Forelimb muscle (tissue), 1 donor: ENCODE data around the gene ZNF608. TPM values are rescaled to one million over a fixed set of nuclear protein-coding genes. Genes with fewer than 3 reads are reported as not detected.

Experiments
- DNase-seq: peaks from one replicate; pipeline ENCODE4 v3.0.0-alpha.2; 2013; ENCODE audit warnings: low read depth
- polyA plus RNA-seq: library from polyadenylated mRNA; unstranded; fragments of 120-200 nt; gene quantifications from one replicate; pipeline ENCODE4 v1.2.1, GENCODE V29; 2013; ENCODE audit not compliant: insufficient read length

The ZNF608 gene, protein sequence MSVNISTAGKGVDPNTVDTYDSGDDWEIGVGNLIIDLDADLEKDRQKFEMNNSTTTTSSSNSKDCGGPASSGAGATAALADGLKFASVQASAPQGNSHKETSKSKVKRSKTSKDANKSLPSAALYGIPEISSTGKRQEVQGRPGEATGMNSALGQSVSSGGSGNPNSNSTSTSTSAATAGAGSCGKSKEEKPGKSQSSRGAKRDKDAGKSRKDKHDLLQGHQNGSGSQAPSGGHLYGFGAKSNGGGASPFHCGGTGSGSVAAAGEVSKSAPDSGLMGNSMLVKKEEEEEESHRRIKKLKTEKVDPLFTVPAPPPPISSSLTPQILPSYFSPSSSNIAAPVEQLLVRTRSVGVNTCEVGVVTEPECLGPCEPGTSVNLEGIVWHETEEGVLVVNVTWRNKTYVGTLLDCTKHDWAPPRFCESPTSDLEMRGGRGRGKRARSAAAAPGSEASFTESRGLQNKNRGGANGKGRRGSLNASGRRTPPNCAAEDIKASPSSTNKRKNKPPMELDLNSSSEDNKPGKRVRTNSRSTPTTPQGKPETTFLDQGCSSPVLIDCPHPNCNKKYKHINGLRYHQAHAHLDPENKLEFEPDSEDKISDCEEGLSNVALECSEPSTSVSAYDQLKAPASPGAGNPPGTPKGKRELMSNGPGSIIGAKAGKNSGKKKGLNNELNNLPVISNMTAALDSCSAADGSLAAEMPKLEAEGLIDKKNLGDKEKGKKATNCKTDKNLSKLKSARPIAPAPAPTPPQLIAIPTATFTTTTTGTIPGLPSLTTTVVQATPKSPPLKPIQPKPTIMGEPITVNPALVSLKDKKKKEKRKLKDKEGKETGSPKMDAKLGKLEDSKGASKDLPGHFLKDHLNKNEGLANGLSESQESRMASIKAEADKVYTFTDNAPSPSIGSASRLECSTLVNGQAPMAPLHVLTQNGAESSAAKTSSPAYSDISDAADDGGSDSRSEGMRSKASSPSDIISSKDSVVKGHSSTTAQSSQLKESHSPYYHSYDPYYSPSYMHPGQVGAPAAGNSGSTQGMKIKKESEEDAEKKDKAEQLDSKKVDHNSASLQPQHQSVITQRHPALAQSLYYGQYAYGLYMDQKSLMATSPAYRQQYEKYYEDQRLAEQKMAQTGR (N-terminal part only)
- polyA plus RNA-seq = 18.9 TPM

DNA sequence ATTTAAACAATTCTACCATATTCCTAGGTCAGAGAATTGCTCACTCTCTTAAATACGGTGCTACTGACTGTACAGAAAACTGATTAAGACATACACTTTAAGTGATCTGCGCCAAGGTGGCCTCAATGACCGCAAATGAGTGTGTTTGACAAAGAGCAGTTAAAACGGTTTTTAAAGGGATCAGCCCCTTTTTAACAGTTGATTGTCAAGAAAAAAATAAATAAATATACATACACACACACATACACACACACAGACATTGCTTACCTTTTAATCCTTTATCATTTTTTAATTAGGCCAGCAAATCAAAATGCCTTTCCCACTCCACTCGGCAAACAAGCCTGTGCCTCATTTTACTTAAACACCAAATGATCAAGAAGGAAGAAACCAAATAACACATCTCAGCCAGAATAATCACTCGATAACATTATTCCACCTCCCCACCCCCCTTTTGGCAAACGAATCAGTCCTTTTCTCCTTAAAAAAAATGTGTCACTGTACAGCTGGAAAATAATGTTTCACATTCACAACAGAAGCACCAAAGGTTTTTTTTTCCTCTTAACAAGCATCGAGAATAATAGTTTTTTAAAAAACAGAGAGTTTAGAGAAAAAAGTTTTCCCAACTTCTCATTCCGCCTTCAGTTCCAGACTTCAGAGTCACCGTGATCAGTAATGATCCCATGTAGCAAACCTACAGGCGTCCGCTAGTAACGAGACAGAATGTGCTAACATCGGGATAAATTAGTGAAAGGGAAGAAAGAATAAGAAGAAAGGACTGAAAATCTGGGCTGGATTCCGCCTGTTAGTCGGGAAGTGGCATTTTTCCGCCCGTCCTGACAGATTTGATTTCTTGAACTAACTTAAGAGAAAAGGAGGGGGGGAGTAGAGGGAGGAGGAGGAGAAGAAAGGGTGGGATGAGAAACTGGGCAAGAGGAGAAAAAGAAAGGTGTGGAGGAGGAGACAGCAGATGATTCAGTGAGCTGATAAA lies at the start of gene ZNF608:
Gene ZNF608, minus strand, starts transcription at position 712 of the 988 bp plus-strand sequence. CDS start 1,650 bp downstream, outside the sequence.
- DNase-seq = no peak

GRCh38 chr5:124795829-124796228 lies 49.4 kb upstream of the ZNF608 start:
- DNase-seq = no peak

DNA sequence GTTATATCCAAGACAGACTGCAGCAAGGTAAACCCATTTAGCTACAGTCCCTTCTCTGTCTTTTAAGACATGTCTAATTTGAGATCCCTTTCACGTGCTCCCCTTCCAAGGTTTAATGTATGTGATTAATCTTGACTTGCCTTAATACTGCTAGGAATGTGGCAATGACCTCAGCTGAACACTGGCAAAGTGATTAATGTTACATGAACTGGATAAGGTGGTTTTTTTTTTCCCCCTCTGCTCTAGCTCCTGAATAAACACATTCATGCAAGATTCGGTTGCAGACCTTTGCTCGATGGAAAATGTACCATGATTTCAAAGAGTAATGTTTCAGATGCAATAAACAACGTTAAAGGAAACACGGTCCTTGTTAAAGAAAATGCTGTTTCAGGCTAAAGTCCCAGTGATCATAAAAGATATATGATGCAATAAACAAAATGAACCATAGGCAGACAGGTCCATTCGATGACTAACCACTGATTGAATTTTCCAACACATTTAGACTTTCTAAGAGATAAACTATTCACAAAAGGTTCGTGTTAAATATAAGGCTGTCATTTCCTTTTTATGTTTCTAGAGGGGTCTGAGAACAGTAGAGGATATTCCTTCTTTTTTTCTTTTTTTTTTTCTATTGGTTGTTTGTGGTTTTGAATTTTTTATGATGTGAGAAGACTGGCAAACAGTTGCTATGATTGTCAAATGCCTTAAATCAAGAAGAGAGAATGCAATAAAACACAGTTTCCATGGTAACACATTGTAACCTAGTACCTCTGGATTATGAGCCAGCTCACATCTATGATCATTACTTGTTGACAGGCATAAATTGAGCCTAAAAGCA lies 44.7 kb upstream of the ZNF608 start:
- no peak for DNase-seq

GRCh38 chr5:124790301-124790894 lies 44.0 kb upstream of the ZNF608 start:
- DNase-seq = no peak

DNA sequence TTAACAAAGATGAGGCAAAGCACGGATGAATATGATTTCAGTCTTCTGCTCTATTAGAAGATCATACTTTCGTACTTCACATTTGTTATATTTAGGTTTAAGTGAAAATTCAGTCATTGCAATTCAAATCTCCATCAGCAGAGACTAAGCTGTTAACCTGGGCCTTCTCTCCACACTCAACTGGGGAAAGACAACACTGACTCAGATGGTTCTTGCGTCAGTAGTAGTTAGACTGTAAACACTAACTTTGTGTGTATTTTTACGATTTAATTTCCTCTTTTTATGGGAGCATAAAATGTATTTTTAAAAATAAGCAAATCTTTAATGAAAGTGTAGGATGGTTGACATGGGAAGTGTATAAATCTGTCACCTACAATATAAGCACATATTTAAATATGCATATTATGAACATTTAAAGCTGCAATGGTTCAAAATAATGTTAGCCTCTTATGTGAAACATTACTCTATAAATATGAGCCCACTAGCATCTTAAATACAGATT lies 42.7 kb upstream of the ZNF608 start:
- DNase-seq = no peak

DNA sequence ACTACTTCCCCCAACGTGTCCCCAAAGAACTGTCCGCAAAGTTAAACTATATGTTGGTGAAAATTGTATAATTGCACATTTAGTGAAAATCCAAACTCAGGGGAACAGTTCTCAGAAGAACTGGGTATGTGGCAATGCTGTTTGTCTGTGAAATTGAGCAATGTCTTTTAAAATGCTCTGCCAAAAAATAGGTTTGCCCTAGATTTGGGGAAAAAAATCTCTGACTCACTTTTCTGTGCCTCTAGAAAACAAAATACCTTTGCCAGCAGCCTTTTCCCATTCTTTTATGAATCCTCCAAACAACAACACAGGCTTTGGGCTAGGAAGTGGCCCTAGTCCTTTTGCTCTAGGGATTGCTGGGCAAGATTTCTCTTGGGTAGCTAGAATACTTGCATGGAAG lies 37.4 kb upstream of the ZNF608 start:
- DNase-seq = no peak

DNA sequence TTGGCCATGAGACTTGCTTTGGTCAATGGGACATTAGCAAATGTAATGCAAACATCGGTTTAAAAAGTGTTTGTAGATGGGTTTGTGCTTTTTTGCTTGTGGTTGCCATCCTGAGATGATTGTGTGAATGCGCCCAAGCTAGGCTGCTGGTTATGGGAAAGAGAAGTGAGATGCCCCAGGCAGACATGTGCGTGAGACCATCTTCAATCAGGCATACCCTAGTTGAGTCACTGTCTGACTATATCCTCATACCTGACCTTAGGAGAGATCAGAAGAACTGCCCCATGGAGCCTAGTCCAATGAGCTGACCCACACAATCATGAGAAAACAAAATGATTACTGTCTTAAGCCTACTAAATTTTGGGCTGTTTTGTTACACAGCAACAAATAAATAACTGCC lies 36.8 kb upstream of the ZNF608 start:
- no peak for DNase-seq

- DNase-seq = no peak
These were observed 35.8 kb upstream of the ZNF608 start for GRCh38 chr5:124782262-124782661.

DNA sequence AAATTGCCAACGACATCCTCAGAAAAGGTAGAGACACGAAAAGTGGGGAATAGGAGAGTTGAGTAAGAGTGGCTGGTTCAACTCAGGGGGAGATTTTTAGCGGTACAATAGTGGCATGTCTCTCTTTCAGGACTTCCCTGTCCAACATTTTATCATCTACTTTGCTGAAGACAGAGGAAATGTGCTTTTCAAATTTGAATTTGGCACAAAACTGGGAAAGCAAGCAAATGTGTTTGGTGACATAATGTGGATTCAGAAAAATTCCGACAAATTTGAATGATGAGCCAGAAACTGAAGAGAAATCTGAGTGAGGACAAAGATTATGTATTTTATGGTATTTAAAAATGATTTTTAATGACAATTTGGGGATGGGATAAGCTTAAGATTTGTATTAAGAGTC lies 33.6 kb upstream of the ZNF608 start:
- DNase-seq = no peak

DNA sequence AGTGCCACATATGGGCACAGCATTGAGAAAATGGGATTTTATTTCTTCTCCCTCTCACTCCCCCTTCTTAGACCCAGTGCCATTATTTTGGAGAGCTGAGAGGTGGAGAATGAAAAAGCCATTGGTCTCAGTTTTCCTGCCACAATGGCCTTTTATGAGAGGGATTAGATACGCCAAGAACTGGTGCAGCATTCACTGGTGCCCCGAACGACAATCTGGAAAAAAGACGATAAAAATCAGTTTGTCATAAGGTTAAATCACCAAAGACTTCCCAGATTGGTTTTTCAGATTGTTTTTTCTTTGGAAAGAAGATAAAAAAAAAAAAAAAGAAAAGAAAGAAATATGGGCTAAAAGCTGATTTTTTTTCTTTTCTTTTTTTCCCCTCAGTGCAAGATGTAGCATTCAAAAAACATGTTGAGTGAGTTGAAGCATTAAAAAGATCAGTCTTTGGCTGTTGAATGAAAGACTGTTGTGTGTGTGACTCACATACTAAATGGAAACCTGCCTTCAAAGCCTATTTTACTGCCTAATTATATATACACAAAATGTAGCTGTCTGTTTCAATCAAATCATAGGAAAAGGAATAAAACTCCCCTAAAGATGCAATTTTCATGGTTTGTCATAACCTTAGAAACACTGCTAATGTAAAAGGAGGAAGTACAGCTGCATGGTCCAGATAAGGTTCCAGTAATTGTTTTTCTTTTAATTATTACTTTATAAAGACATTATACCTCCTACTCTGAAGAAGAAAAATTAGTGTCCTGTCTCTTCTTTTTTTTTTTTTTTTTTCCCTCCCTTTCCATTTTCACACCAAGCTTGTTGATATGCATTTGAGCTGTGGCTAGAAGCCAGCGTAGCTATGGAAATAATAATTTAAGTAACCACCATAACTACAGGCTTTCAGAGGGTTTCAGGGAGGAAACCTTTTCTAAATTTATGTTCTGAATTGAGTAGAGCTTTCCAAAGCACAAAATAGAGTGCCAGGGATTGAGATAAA lies 27.2 kb upstream of the ZNF608 start:
- DNase-seq = peak; percentile 50

DNA sequence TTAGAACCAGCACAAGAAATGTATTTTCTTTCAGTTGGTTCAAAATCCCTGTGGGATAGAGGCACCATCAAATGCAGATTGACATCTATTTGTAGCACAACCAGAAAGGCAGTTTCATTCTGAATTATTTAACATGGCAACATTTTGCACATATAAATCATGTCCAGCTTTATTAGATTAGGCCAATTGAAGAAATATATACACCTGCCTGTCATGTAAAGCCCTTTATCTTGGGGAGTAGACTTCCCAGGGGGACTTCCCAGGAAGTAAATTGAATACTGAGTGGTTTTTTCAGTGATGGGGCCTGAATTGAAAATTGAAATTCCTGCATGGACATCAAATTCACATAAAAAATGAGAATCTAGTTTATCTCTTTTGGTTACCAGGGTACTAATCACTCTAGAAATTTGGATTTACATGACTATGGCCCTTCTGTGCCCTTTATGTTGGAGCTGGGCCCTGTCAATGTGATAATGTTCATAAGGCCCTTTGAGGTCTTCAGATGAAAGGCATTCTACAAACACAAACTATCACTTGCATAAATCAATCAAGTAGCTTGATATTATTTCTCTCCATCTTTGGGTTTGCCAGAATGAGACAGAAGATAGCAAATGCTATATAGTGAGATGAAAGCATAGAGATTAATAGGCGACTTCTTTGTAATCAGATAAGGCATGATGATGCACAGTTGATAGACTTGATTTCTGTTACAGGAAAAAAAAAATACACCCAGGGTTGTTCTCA lies 26.2 kb upstream of the ZNF608 start:
- no peak for DNase-seq

DNA sequence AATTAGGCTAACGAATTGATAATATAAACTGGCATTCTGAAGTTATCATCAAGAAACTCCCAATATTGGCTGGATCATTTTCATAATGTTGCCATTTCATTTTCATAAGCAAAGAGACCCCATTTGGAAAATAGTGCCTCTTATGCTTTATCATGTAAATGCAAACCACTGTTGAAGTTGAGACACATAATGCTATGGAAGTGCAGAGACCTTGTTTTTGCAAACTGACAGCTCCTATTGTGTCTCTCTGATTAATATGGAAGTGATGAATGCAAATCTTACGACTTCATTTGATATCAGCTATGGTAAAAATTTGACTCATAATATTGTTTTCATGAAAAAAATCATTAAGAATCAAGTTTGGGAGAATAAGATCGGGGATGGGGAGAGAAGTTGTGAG lies 25.3 kb upstream of the ZNF608 start:
- no peak for DNase-seq

GRCh38 chr5:124764992-124765611 lies 18.7 kb upstream of the ZNF608 start:
- DNase-seq = no peak

DNA sequence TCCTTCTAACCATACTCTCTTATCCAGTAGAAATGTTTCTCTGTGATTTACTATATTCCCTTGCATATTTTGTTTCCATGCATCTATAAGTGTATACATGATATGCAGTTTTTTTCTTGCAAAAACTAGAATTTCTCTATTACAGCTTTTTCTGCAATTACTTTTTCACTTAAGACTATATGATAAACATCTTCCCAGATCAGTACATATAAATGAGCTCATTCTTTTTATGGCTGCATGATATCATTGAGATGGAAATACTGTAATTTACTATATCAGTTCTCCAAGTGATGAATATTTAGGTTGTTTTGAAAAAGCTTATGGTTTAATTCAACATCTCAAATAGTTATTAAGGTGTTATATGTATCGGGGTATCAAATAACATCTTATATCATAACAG lies 18.1 kb upstream of the ZNF608 start:
- no peak for DNase-seq

GRCh38 chr5:124761010-124761409 lies 14.6 kb upstream of the ZNF608 start:
- DNase-seq = no peak

DNA sequence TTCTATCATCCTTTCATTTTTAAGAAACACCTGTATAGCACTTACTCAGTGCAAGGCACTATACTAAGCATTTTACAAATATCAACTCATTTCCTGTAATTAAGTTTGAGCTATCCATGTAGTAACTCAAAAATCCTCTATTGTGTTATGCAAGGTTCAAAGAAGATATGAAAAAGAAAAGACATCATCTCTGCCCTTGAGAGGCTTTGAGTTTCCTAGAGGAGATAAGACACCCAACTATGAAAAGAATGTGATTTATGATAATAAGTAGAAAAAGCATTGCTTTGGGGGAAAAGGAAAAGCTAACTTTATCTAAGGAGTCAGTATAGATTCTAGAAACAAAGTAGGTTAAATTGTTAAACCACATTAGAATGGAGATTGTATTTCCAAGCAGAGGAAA lies 14.2 kb upstream of the ZNF608 start:
- DNase-seq = no peak

GRCh38 chr5:124755565-124755964 lies 9.1 kb upstream of the ZNF608 start:
- no peak for DNase-seq
